Hindlimb muscle (tissue), 1 donor: ENCODE data around the gene MRPL17. TPM values are rescaled to one million over a fixed set of nuclear protein-coding genes. Genes with fewer than 3 reads are reported as not detected.
A peak's percentile ranks its signal among the peaks of the same experiment; 100 is the strongest.
"Not testable (repeated sequence)": the region's sequence is repeated elsewhere in the genome, so short reads cannot be mapped to it uniquely, and the experiment has no call there.

Experiments
- DNase-seq: peaks from one replicate; pipeline ENCODE4 v3.0.0-alpha.2; 2013
- polyA plus RNA-seq: library from polyadenylated mRNA; unstranded; fragments of 120-200 nt; gene quantifications from one replicate; pipeline ENCODE4 v1.2.1, GENCODE V29; 2013; ENCODE audit not compliant: insufficient read length

Gene MRPL17
- 57.2 TPM for polyA plus RNA-seq

- peak; percentile 100 for DNase-seq
These were observed at the start of gene MRPL17 for GRCh38 chr11:6682936-6683861. TSS of gene MRPL17 (minus strand) at chr11:6683340. CDS start at chr11:6683296, 44 bp downstream.

- no peak for DNase-seq
These were observed 45.0 kb upstream of the MRPL17 start for GRCh38 chr11:6727971-6728760.

GRCh38 chr11:6725386-6725896 is 42.3 kb upstream of the MRPL17 start:
- DNase-seq: no peak

GRCh38 chr11:6724013-6724412 is 40.9 kb upstream of the MRPL17 start:
- no peak for DNase-seq

GRCh38 chr11:6721343-6721742 is 38.2 kb upstream of the MRPL17 start:
- DNase-seq: no peak

GRCh38 chr11:6719576-6719975 is 36.4 kb upstream of the MRPL17 start:
- peak; percentile 56 for DNase-seq

- no peak for DNase-seq
These were observed 34.3 kb upstream of the MRPL17 start for GRCh38 chr11:6717426-6717825.

- DNase-seq: not testable (repeated sequence)
These were observed 28.4 kb upstream of the MRPL17 start for GRCh38 chr11:6711552-6711951.

- DNase-seq: no peak
These were observed 25.7 kb upstream of the MRPL17 start for GRCh38 chr11:6708876-6709275.

GRCh38 chr11:6705905-6706535 is 22.9 kb upstream of the MRPL17 start:
- DNase-seq: peak; percentile 69

- DNase-seq: no peak
These were observed 20.3 kb upstream of the MRPL17 start for GRCh38 chr11:6703247-6704063.

- not testable (repeated sequence) for DNase-seq
These were observed 18.8 kb upstream of the MRPL17 start for GRCh38 chr11:6701955-6702354.

GRCh38 chr11:6695377-6695776 is 12.2 kb upstream of the MRPL17 start:
- DNase-seq: peak; percentile 20

GRCh38 chr11:6694229-6694535 is 11.0 kb upstream of the MRPL17 start:
- no peak for DNase-seq

GRCh38 chr11:6693342-6694228 is 10.4 kb upstream of the MRPL17 start:
- DNase-seq: no peak

GRCh38 chr11:6692128-6692527 is 9.0 kb upstream of the MRPL17 start:
- no peak for DNase-seq

- DNase-seq: not testable (repeated sequence)
These were observed 7.4 kb upstream of the MRPL17 start for GRCh38 chr11:6690431-6691132.

- no peak for DNase-seq
These were observed 4.7 kb upstream of the MRPL17 start for GRCh38 chr11:6687876-6688275.

- no peak for DNase-seq
These were observed 2.9 kb upstream of the MRPL17 start for GRCh38 chr11:6686006-6686405.

GRCh38 chr11:6684068-6684467 is 928 bp upstream of the MRPL17 start:
- peak; percentile 12 for DNase-seq
